PFSK-1 (cell line): ENCODE results near the gene EMILIN1.

Experiments used
- FOXP2 ChIP-seq: optimal IDR thresholded peaks from 2 replicates; pipeline ENCODE3; 2011; ENCODE audit warnings: borderline replicate concordance, control low read depth, inconsistent platforms; ENCODE audit not compliant: insufficient read depth; ENCODE audit errors: extremely low read length, extremely low read depth
- POLR2AphosphoS5 ChIP-seq: IDR thresholded peaks from 2 replicates; pipeline ENCODE4 v1.6.1; 2012; ENCODE audit warnings: low read depth, mild to moderate bottlenecking, control low read depth, low read length, moderate library complexity
- REST ChIP-seq, 2 experiments: IDR thresholded peaks; 2 replicates each; pipeline versions ENCODE4 v1.6.1 to v1.8.0; 2011 to 2012; ENCODE audit warnings: low read depth in 2 of 2, low read length in 2 of 2, control low read depth in 1 of 2, inconsistent platforms in 1 of 2, mild to moderate bottlenecking in 1 of 2, moderate library complexity in 1 of 2; ENCODE audit not compliant: insufficient read depth in 1 of 2
- SIN3A ChIP-seq: IDR thresholded peaks from 2 replicates; pipeline ENCODE4 v1.6.1; 2012; ENCODE audit warnings: mild to moderate bottlenecking, low read length, moderate library complexity, borderline replicate concordance; ENCODE audit not compliant: insufficient read depth
- TAF1 ChIP-seq: IDR thresholded peaks from 2 replicates; pipeline ENCODE4 v1.6.1; 2012; ENCODE audit warnings: low read length, control low read depth, borderline replicate concordance; ENCODE audit not compliant: insufficient read depth

- no peak for TF ChIP-seq REST (IDR thresholded peaks at IDR 0.05; ENCODE audit: insufficient read depth in 1 of 2, low read depth in 2 of 2, low read length in 2 of 2)
- TF ChIP-seq TAF1, result no peak
- TF ChIP-seq POLR2AphosphoS5, result no peak
- TF ChIP-seq SIN3A, result no peak
- no peak for TF ChIP-seq FOXP2
Measured at GRCh38 chr2:27135478-27135955, 57.1 kb downstream of the EMILIN1 start.
